ENCODE results near the gene AUTS2.
"Not testable (repeated sequence)": the region's sequence is repeated elsewhere in the genome, so short reads cannot be mapped to it uniquely, and the experiment has no call there.

The AUTS2 gene

GRCh38 chr7:70632400-70632799 is 1034.1 kb downstream of the AUTS2 start:
- DNase-seq = no peak

GRCh38 chr7:70634071-70634470 is 1035.8 kb downstream of the AUTS2 start:
- no peak for DNase-seq

GRCh38 chr7:70634610-70635068 is 1036.4 kb downstream of the AUTS2 start:
- DNase-seq = no peak

- DNase-seq = no peak
These were observed 1037.4 kb downstream of the AUTS2 start for GRCh38 chr7:70635633-70636032.

GRCh38 chr7:70636169-70636568 is 1037.9 kb downstream of the AUTS2 start:
- DNase-seq = no peak

- no peak for DNase-seq
These were observed 1039.5 kb downstream of the AUTS2 start for GRCh38 chr7:70637726-70638125.

GRCh38 chr7:70638158-70639107 is 1040.2 kb downstream of the AUTS2 start:
- no peak for DNase-seq

GRCh38 chr7:70640266-70640833 is 1042.1 kb downstream of the AUTS2 start:
- DNase-seq = no peak

- no peak for DNase-seq
These were observed 1043.6 kb downstream of the AUTS2 start for GRCh38 chr7:70641882-70642281.

GRCh38 chr7:70645279-70645678 is 1047.0 kb downstream of the AUTS2 start:
- DNase-seq = no peak

GRCh38 chr7:70645876-70646351 is 1047.6 kb downstream of the AUTS2 start:
- DNase-seq = no peak

GRCh38 chr7:70646536-70647248 is 1048.4 kb downstream of the AUTS2 start:
- no peak for DNase-seq

GRCh38 chr7:70647801-70648498 is 1049.7 kb downstream of the AUTS2 start:
- no peak for DNase-seq

GRCh38 chr7:70648499-70648861 is 1050.2 kb downstream of the AUTS2 start:
- DNase-seq = not testable (repeated sequence)

- no peak for DNase-seq
These were observed 1051.0 kb downstream of the AUTS2 start for GRCh38 chr7:70649323-70649722.

GRCh38 chr7:70654146-70654545 is 1055.9 kb downstream of the AUTS2 start:
- no peak for DNase-seq

- no peak for DNase-seq
These were observed 1056.7 kb downstream of the AUTS2 start for GRCh38 chr7:70654979-70655378.

- DNase-seq = no peak
These were observed 1057.4 kb downstream of the AUTS2 start for GRCh38 chr7:70655694-70656093.

- peak; percentile 68 for DNase-seq
These were observed 1059.3 kb downstream of the AUTS2 start for GRCh38 chr7:70657571-70657970.

GRCh38 chr7:70657989-70658632 is 1059.8 kb downstream of the AUTS2 start:
- DNase-seq = no peak

- no peak for DNase-seq
These were observed 1061.0 kb downstream of the AUTS2 start for GRCh38 chr7:70659263-70659662.

- DNase-seq = no peak
These were observed 1062.0 kb downstream of the AUTS2 start for GRCh38 chr7:70660154-70660818.
